ENCODE results near the gene TRIM46. TPM values are rescaled to one million over a fixed set of nuclear protein-coding genes. Genes with fewer than 3 reads are reported as not detected.
A peak's percentile ranks its signal among the peaks of the same experiment; 100 is the strongest.

TRIM46 gene
- total and polyA plus RNA-seq, 2 of the 13 experiments (the other 11 are each of a cell fraction or from before 2014, with no cell fraction given) = 0.04 to 0.09 TPM

DNA sequence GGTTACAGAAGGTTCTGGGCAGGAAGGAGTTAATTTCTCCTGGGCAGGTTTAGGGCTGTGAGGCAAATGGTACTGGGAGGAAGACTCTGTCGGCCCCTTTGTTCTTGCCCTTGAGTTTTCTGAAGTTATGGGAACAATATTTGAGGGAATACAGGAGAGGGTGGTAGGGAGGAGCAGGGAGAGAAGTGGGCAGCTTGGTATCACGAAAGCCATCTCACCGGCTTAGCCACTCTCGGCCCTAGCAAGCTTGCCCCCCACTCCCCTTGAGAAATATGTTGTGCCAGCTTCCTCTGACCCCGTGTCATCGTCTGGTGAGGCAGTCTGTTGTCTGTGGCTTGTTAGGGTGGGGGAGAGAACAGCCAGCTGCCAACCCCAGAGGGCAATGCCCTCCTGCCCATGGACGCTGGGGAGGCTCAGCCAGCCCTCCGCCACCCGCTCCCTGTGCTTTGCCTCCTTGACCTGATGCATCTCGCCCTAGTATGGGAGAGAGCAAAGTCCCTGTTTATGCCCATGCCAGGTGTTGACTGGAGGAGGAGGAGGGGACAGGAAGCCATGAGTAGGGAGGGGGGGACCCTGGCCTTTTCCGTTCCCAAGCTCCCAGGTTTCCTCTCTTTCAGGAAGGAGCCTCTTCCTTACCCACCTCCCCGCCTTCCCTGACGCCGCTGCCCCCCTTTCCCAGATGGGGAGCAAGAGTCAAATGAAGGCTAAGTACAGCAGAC lies 44.7 kb upstream of the TRIM46 start (continued):
- TF ChIP-seq, protein P1, sequence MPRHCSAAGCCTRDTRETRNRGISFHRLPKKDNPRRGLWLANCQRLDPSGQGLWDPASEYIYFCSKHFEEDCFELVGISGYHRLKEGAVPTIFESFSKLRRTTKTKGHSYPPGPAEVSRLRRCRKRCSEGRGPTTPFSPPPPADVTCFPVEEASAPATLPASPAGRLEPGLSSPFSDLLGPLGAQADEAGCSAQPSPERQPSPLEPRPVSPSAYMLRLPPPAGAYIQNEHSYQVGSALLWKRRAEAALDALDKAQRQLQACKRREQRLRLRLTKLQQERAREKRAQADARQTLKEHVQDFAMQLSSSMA (CRISPR knock-in tag; IDR thresholded peaks at IDR 0.05) = 0 out of 2 replicates have a peak, but pooled peaks have one; percentile 10
- TF ChIP-seq ISX (CRISPR knock-in tag; conservative IDR thresholded peaks at IDR 0.05) (no peak), ZNF552 (CRISPR knock-in tag; IDR thresholded peaks at IDR 0.05; ENCODE audit: borderline replicate concordance) (no peak), ZNF276 (CRISPR knock-in tag; IDR thresholded peaks at IDR 0.05; ENCODE audit: low read depth) (peak; percentile 67; the same call in 1 of the 2 replicates), KAT8 (CRISPR knock-in tag; IDR thresholded peaks at IDR 0.05) (peak; percentile 68; the same call in 1 of the 2 replicates), ZNF557 (CRISPR knock-in tag; IDR thresholded peaks at IDR 0.05) (no peak), DMAP1 (CRISPR knock-in tag; IDR thresholded peaks at IDR 0.05) (peak; percentile 44; the same call in 1 of the 2 replicates), CENPT (CRISPR knock-in tag; IDR thresholded peaks at IDR 0.05; ENCODE audit: low read depth) (0 out of 2 replicates have a peak, but pooled peaks have one; percentile 67), NR2F2 (IDR thresholded peaks at IDR 0.05; ENCODE audit: borderline replicate concordance, low read depth) (no peak), IRF1 (CRISPR knock-in tag; IDR thresholded peaks at IDR 0.05; ENCODE audit: low read depth) (peak; percentile 82; the same call in 1 of the 2 replicates), SMC3 (IDR thresholded peaks at IDR 0.05; ENCODE audit: low read length) (no peak), ZNF335 (CRISPR knock-in tag; IDR thresholded peaks at IDR 0.05) (no peak), ZGPAT (CRISPR knock-in tag; IDR thresholded peaks at IDR 0.05) (no peak; the same call in 1 of the 2 replicates), SP2 (CRISPR knock-in tag; IDR thresholded peaks at IDR 0.05) (0 out of 2 replicates have a peak, but pooled peaks have one; percentile 17), ZNF891 (CRISPR knock-in tag; IDR thresholded peaks at IDR 0.05) (no peak)
- TF ChIP-seq, protein P2, sequence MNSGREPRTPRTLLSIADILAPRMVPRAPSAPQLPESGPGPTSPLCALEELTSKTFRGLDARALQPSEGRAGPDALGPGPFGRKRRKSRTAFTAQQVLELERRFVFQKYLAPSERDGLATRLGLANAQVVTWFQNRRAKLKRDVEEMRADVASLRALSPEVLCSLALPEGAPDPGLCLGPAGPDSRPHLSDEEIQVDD (CRISPR knock-in tag; IDR thresholded peaks at IDR 0.05; ENCODE audit: borderline replicate concordance) = no peak
- TF ChIP-seq, protein P3, sequence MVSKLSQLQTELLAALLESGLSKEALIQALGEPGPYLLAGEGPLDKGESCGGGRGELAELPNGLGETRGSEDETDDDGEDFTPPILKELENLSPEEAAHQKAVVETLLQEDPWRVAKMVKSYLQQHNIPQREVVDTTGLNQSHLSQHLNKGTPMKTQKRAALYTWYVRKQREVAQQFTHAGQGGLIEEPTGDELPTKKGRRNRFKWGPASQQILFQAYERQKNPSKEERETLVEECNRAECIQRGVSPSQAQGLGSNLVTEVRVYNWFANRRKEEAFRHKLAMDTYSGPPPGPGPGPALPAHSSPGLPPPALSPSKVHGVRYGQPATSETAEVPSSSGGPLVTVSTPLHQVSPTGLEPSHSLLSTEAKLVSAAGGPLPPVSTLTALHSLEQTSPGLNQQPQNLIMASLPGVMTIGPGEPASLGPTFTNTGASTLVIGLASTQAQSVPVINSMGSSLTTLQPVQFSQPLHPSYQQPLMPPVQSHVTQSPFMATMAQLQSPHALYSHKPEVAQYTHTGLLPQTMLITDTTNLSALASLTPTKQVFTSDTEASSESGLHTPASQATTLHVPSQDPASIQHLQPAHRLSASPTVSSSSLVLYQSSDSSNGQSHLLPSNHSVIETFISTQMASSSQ (IDR thresholded peaks at IDR 0.05; ENCODE audit: low read depth) = no peak
- TF ChIP-seq, protein P3 (CRISPR knock-in tag; IDR thresholded peaks at IDR 0.05; ENCODE audit: borderline replicate concordance) = peak; percentile 76
- TF ChIP-seq, protein P4, sequence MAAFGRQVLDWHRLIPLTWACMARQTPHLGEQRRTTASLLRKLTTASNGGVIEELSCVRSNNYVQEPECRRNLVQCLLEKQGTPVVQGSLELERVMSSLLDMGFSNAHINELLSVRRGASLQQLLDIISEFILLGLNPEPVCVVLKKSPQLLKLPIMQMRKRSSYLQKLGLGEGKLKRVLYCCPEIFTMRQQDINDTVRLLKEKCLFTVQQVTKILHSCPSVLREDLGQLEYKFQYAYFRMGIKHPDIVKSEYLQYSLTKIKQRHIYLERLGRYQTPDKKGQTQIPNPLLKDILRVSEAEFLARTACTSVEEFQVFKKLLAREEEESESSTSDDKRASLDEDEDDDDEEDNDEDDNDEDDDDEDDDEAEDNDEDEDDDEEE (CRISPR knock-in tag; IDR thresholded peaks at IDR 0.05) = 0 out of 2 replicates have a peak, but pooled peaks have one; percentile 51
